Mucosa of descending colon (tissue), 3 donors: ENCODE measurements around the gene CPNE9. TPM values are rescaled to one million over a fixed set of nuclear protein-coding genes. Genes with fewer than 3 reads are reported as not detected.

ENCODE experiments used
- ATAC-seq: fragments of 200-7000 bp; cut with Tn5 transposase; one replicate; pipeline ENCODE4 v1.9.1; 2020; ENCODE audit warnings: mild to moderate bottlenecking, moderate library complexity
- DNase-seq, 3 donors: peaks; one replicate each; pipeline ENCODE4 v3.0.0-alpha.2; 2020
- H3K36me3 ChIP-seq: fragments of 200-600 bp; one replicate; pipeline ENCODE4 v1.8.0; 2021; ENCODE audit warnings: low read depth, mild to moderate bottlenecking
- H3K4me1 ChIP-seq: fragments of 200-600 bp; one replicate; pipeline ENCODE4 v1.8.0; 2021; ENCODE audit warnings: low read depth, mild to moderate bottlenecking
- H3K4me3 ChIP-seq: fragments of 200-600 bp; one replicate; pipeline ENCODE4 v1.8.0; 2021; ENCODE audit warnings: mild to moderate bottlenecking
- H3K9me3 ChIP-seq: fragments of 200-600 bp; one replicate; pipeline ENCODE4 v1.8.0; 2021; ENCODE audit warnings: mild to moderate bottlenecking
- CTCF ChIP-seq: fragments of 200-600 bp; IDR thresholded peaks from one replicate; pipeline ENCODE4 v1.8.0; 2022; ENCODE audit warnings: antibody characterized with exemption, mild to moderate bottlenecking
- intact Hi-C, 2 donors: fragments of 100-400 bp; cut with DNase I in 1 of 2; cut with micrococcal nuclease in 1 of 2; formaldehyde crosslinking; loops; one replicate each; pipeline versions ENCODE4 v1.11.0 to v1.11.1; 2022; cut with DNase I, micrococcal nuclease
- total RNA-seq, 3 donors: library from RNA; stranded (reverse); fragmentation: NEBNext Ultra II Directional in 2 of 3; extraction: Animal tissue kit (Norgen Biotek cat#: 25700) in 2 of 3; gene quantifications; one replicate each; pipeline versions ENCODE4 v1.2.1 to v1.2.4, GENCODE V29; 2021 to 2023
- donor health status: DM: no; HTN: no; CAD: no; lungs with moderate emphysema.
- donor health status: DM: no; HTN: no; CAD: no.
- donor health status: DM: no; HTN: yes; CAD: no.

The CPNE9 gene
- total RNA-seq, 3 donors from 2014 or later = 0.70 TPM; not detected in 2

- DNase-seq (no peak), ATAC-seq (no peak)
- no peak for TF ChIP-seq CTCF
- intact Hi-C loops = no loop called here
- Histone ChIP-seq H3K4me3 (no peak overlapping the region), H3K4me1 (no peaks in the 10 kb centered on the region), H3K36me3 (no peaks in the 10 kb centered on the region), H3K9me3 (no peaks in the 10 kb centered on the region)
Measured at GRCh38 chr3:9721700-9722060, 18.0 kb downstream of the CPNE9 start.

DNA sequence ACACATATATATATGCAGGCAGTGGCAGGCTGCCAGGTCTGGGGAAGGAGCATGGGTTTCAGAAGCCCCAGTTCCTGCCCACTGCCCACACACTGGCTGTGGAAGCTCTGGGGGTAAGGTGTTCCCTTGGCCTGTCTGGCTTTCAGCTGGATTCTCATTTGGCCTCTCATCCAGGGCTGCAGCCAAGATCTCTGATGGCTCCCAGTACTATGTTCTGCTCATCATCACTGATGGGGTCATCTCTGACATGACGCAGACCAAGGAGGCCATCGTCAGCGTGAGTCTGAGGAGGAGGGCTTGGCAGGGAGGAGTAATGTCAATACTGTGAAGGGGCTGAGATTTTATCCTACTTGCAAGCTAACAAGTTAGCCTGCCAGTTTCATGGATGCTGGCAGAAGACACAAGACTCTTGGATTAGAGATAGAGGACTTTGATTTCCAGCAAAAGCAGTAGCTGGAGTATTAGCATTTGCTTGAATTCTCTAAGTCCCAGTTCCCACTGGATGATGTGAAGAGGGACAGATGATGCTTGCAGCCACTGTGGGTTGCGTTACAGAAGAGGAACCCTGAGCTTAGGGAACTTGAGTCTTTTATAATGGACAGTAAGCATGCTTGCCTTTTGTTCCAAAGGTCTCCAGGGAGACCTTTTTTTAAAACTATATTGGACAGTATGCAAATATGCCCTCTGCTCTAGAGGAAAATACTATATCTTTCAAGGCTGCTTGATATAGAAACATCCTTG, 22.3 kb downstream of the CPNE9 start:
- Histone ChIP-seq H3K36me3 (no peaks in the 10 kb centered on the region), H3K4me1 (peaks cover 5% of the 10 kb centered on the region), H3K9me3 (no peaks in the 10 kb centered on the region), H3K4me3 (no peak overlapping the region)
- TF ChIP-seq CTCF = no peak
- no peak for DNase-seq
- ATAC-seq = no peak
- intact Hi-C loops = no loop called here

- DNase-seq (no peak), ATAC-seq (no peak)
- intact Hi-C loops = no loop called here
- Histone ChIP-seq H3K36me3 (no peaks in the 10 kb centered on the region), H3K4me3 (no peak overlapping the region), H3K4me1 (peaks cover 5% of the 10 kb centered on the region), H3K9me3 (no peaks in the 10 kb centered on the region)
- TF ChIP-seq CTCF = no peak
Measured at GRCh38 chr3:9727041-9727595, 23.5 kb downstream of the CPNE9 start.

- intact Hi-C loops = no loop called here
- no peak for TF ChIP-seq CTCF
- no peak for ATAC-seq
- DNase-seq = no peak
- Histone ChIP-seq H3K4me1 (peaks cover 11% of the 10 kb centered on the region), H3K9me3 (no peaks in the 10 kb centered on the region), H3K36me3 (no peaks in the 10 kb centered on the region), H3K4me3 (no peak overlapping the region)
Measured at GRCh38 chr3:9727743-9728142, 24.1 kb downstream of the CPNE9 start.

DNA sequence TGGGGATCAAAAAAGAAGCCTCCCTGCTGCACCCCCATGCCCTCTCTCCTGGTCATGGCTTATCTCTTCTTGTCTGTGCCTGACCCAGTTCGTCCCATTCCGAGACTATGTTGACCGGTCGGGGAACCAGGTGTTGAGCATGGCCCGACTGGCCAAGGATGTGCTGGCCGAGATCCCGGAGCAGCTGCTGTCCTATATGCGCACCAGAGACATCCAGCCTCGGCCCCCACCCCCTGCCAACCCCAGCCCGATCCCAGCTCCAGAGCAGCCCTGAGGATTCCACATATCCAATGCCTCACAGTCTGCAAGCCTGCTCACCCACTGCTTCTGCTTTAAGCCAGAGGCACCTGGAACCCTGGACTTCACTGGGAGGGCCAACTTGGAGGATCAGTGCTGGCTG, 25.8 kb downstream of the CPNE9 start:
- no peak overlapping the region for H3K4me3 ChIP-seq
- intact Hi-C loops = no loop called here
- no peak for TF ChIP-seq CTCF
- no peaks in the 10 kb centered on the region for H3K9me3 ChIP-seq
- ATAC-seq (no peak), DNase-seq (no peak)
- no peaks in the 10 kb centered on the region for H3K36me3 ChIP-seq
- H3K4me1 ChIP-seq = peaks cover 18% of the 10 kb centered on the region
